ENCODE data around the gene KPNB1. TPM values are rescaled to one million over a fixed set of nuclear protein-coding genes. Genes with fewer than 3 reads are reported as not detected.

KPNB1 gene
- total RNA-seq, 2 experiments from 2014 or later = 589 to 605 TPM

- no peak overlapping the region for H3K4me3 Mint-ChIP-seq
- no peaks in the 10 kb centered on the region for H3K27me3 Mint-ChIP-seq
- intact Hi-C loops (cut with micrococcal nuclease) = no loop called here
- POLR2A ChIA-PET = interaction anchor here (0.6 to 2.2 kb wide), 3 partner anchors 13 to 38 kb away, joined by 3 to 9 read pairs (median 4); partner anchors contain the start of gene KPNB1
- peaks cover 23% of the 10 kb centered on the region for H3K4me1 Mint-ChIP-seq (ENCODE audit: low read depth)
- peaks cover 43% of the 10 kb centered on the region for H3K36me3 Mint-ChIP-seq (ENCODE audit: low read depth)
- no peak for DNase-seq
- ATAC-seq = peak; percentile 80
- peak overlapping the region; percentile 74 for H3K27ac Mint-ChIP-seq
- CTCF ChIA-PET = interaction anchor here (0.9 to 1.3 kb wide), 2 partner anchors 29 to 253 kb away, joined by 3 read pairs; partner anchors contain the start of gene KPNB1
- TF ChIP-seq CTCF (IDR thresholded peaks at IDR 0.05) = no peak
- no peaks in the 10 kb centered on the region for H3K9me3 Mint-ChIP-seq
These were observed 29.0 kb upstream of the KPNB1 start for GRCh38 chr17:47620503-47621245.

- intact Hi-C loops (cut with micrococcal nuclease) = no loop called here
- Mint-ChIP-seq H3K4me1 (ENCODE audit: low read depth) (peaks cover 23% of the 10 kb centered on the region), H3K9me3 (no peaks in the 10 kb centered on the region), H3K36me3 (ENCODE audit: low read depth) (peaks cover 38% of the 10 kb centered on the region), H3K27me3 (no peaks in the 10 kb centered on the region), H3K27ac (peak overlapping the region; percentile 72), H3K4me3 (no peak overlapping the region)
- no peak for TF ChIP-seq CTCF (IDR thresholded peaks at IDR 0.05)
- ChIA-PET CTCF (interaction anchor here (0.9 to 1.5 kb wide), 2 partner anchors 28 kb away, joined by 3 read pairs; partner anchors contain the start of gene KPNB1), POLR2A (interaction anchor here (2.2 kb wide), 1 partner anchor 28 kb away, joined by 9 read pairs; the partner anchor contains the start of gene KPNB1)
- no peak for ATAC-seq
- DNase-seq = no peak
These were observed 28.2 kb upstream of the KPNB1 start for GRCh38 chr17:47621293-47622179.

- intact Hi-C loops (cut with micrococcal nuclease) = no loop called here
- no peak for DNase-seq
- H3K9me3 Mint-ChIP-seq = no peaks in the 10 kb centered on the region
- TF ChIP-seq CTCF (IDR thresholded peaks at IDR 0.05) = no peak
- H3K4me3 Mint-ChIP-seq = no peak overlapping the region
- peaks cover 23% of the 10 kb centered on the region for H3K4me1 Mint-ChIP-seq (ENCODE audit: low read depth)
- H3K27ac Mint-ChIP-seq = no peak overlapping the region
- ChIA-PET POLR2A (no interaction called here), CTCF (interaction anchor here (1.5 kb wide), 1 partner anchor 27 kb away, joined by 3 read pairs; no protein-coding TSS in a partner anchor)
- peaks cover 38% of the 10 kb centered on the region for H3K36me3 Mint-ChIP-seq (ENCODE audit: low read depth)
- H3K27me3 Mint-ChIP-seq = no peaks in the 10 kb centered on the region
- ATAC-seq = no peak
These were observed 27.6 kb upstream of the KPNB1 start for GRCh38 chr17:47622180-47622549.

GRCh38 chr17:47624727-47625068, 25.0 kb upstream of the KPNB1 start:
- POLR2A ChIA-PET = interaction anchor here (0.6 to 1.8 kb wide), 7 partner anchors 9 to 54 kb away, joined by 3 to 5 read pairs (median 3); no protein-coding TSS in a partner anchor
- Mint-ChIP-seq H3K27ac (peak overlapping the region; percentile 4), H3K4me3 (no peak overlapping the region), H3K27me3 (no peaks in the 10 kb centered on the region), H3K36me3 (ENCODE audit: low read depth) (peaks cover 22% of the 10 kb centered on the region), H3K9me3 (no peaks in the 10 kb centered on the region), H3K4me1 (ENCODE audit: low read depth) (peaks cover 18% of the 10 kb centered on the region)
- ATAC-seq (no peak), DNase-seq (no peak)
- no peak for TF ChIP-seq CTCF (IDR thresholded peaks at IDR 0.05)
- CTCF ChIA-PET = interaction anchor here (2.9 kb wide), 1 partner anchor 9 kb away, joined by 21 read pairs; no protein-coding TSS in a partner anchor
- intact Hi-C loops (cut with micrococcal nuclease) = no loop called here
